Ovary (tissue), 9 donors: ENCODE results near the gene HSD3B7. TPM values are rescaled to one million over a fixed set of nuclear protein-coding genes. Genes with fewer than 3 reads are reported as not detected.

ENCODE experiments used
- DNase-seq, 5 donors: peaks; one replicate each; pipeline ENCODE4 v3.0.0-alpha.2; 2019 to 2020
- H3K27ac ChIP-seq, 2 donors: fragments of 200-600 bp; one replicate each; pipeline versions ENCODE4 v1.5.1 to v1.8.0; 2019 to 2022
- H3K27me3 ChIP-seq: fragments of 200-600 bp; one replicate; pipeline ENCODE4 v1.8.0; 2022
- H3K36me3 ChIP-seq: fragments of 200-600 bp; sonication (generic); one replicate; pipeline ENCODE4 v1.5.1; 2019
- H3K4me1 ChIP-seq: one replicate; pipeline ENCODE4 v1.8.1; 2013; ENCODE audit warnings: mild to moderate bottlenecking, moderate library complexity; ENCODE audit not compliant: insufficient read depth
- H3K4me3 ChIP-seq: fragments of 200-600 bp; sonication (generic); one replicate; pipeline ENCODE4 v1.5.1; 2017
- H3K9me3 ChIP-seq, 2 donors: fragments of 200-600 bp in 1 of 2; sonication (generic) in 1 of 2; one replicate each; pipeline versions ENCODE4 v1.5.1 to v1.8.1; 2013 to 2019; ENCODE audit warnings: mild to moderate bottlenecking in 1 of 2, moderate library complexity in 1 of 2
- CTCF ChIP-seq, 3 donors: fragments of 450-650 bp in 2 of 3; fragments of 200-600 bp in 1 of 3; IDR thresholded peaks; one replicate each; pipeline versions ENCODE4 v1.5.1 to v1.8.0; 2016 to 2022; ENCODE audit warnings: antibody characterized with exemption in 3 of 3, mild to moderate bottlenecking in 1 of 3
- EP300 ChIP-seq: sonication (generic); formaldehyde crosslinking; IDR thresholded peaks from one replicate; pipeline ENCODE4 v1.6.1; 2017; ENCODE audit warnings: antibody characterized with exemption
- POLR2A ChIP-seq: fragments of 450-650 bp; IDR thresholded peaks from one replicate; pipeline ENCODE4 v1.6.1; 2017; ENCODE audit warnings: antibody characterized with exemption, mild to moderate bottlenecking, moderate library complexity
- WGBS, 3 donors: extraction: QIAGEN DNeasy Blood & Tissue Kit in 1 of 3; methylation state at CpG; one replicate each; pipeline versions ENCODE4 v1.1.5 to v1.1.7; 2013 to 2017; 5-methylcytosine and 5-hydroxymethylcytosine counted together
- intact Hi-C, 4 donors: fragments of 100-400 bp; cut with DNase I; formaldehyde crosslinking; loops; one replicate each; pipeline versions ENCODE4 v1.11.0 to v1.15.1; 2022 to 2023
- polyA plus RNA-seq, 2 donors: library from polyadenylated mRNA; stranded (reverse); fragments of 200-250 nt in 1 of 2; fragments of 350-450 nt in 1 of 2; fragmentation: Illumina TruSeq in 1 of 2; extraction: RNeasy Lipid Tissue Mini Kit (QIAGEN cat#74804) in 1 of 2; gene quantifications; one replicate each; pipeline ENCODE4 v1.2.3, GENCODE V29; 2013 to 2014
- total RNA-seq, 7 donors: library from RNA; depleted of rRNA in 2 of 7; stranded (reverse); fragments of >200 nt in 2 of 7; fragmentation: NEBNext Ultra II Directional in 3 of 7; extraction: Animal tissue kit (Norgen Biotek cat#: 25700) in 3 of 7; gene quantifications; one replicate each; pipeline versions ENCODE4 v1.1.0 to v1.2.4, GENCODE V29; 2016 to 2023
- donor health status: DM: no; HTN: no; CAD: no; lungs with moderate emphysema.
- donor health status: DM: no; HTN: no; CAD: no.
- donor health status: Bipolar disorder and iron deficiency.
- donor health status: DM: yes; HTN: yes; CAD: no.
- donor health status: DM: no; HTN: no; CAD: no.
- donor health status: DM: yes; HTN: yes; CAD: no.

The HSD3B7 gene
- total and polyA plus RNA-seq, 9 donors = 3.9 to 24.5 (median 9.9) TPM

GRCh38 chr16:30989469-30990047 lies 4.6 kb downstream of the HSD3B7 start:
- TF ChIP-seq CTCF (IDR thresholded peaks at IDR 0.05) = no peak
- no peak for TF ChIP-seq EP300
- no peak for TF ChIP-seq POLR2A
- WGBS, 3 donors = 82 to 85% (median 85%) methylated on average over 23 of the region's 23 CpGs
- Histone ChIP-seq H3K27me3 (no peaks in the 10 kb centered on the region), H3K4me3 (no peak overlapping the region), H3K27ac (no peak overlapping the region), H3K9me3 (no peaks in the 10 kb centered on the region), H3K36me3 (no peaks in the 10 kb centered on the region), H3K4me1 (peaks cover 8% of the 10 kb centered on the region)
- intact Hi-C loops = loop anchor here (5.0 to 10.0 kb wide), 7 partner anchors 38 to 885 kb away; partner anchors contain the start of genes ZNF843 (in 4 of the 4), ZNF267 (in 2 of the 4), FUS (in 1 of the 4) and STX4 (in 1 of the 4)
- no peak for DNase-seq

GRCh38 chr16:30990105-30990504 lies 5.1 kb downstream of the HSD3B7 start:
- intact Hi-C loops = loop anchor here in 1 of 4 donors (5.0 to 10.0 kb wide), 2 partner anchors 37 to 195 kb away; partner anchors contain the start of gene FUS
- Histone ChIP-seq H3K4me3 (no peak overlapping the region), H3K9me3 (no peaks in the 10 kb centered on the region), H3K27ac (no peak overlapping the region), H3K27me3 (no peaks in the 10 kb centered on the region), H3K4me1 (peaks cover 8% of the 10 kb centered on the region), H3K36me3 (no peaks in the 10 kb centered on the region)
- no peak for DNase-seq
- TF ChIP-seq POLR2A (no peak), EP300 (no peak), CTCF (IDR thresholded peaks at IDR 0.05) (no peak)
- 63 to 77% (median 75%) methylated on average over 11 to 12 of the region's 12 CpGs for WGBS, 3 donors

- Histone ChIP-seq H3K4me1 (peaks cover 2% of the 10 kb centered on the region), H3K27ac (no peak overlapping the region), H3K27me3 (no peaks in the 10 kb centered on the region), H3K4me3 (no peak overlapping the region), H3K36me3 (no peaks in the 10 kb centered on the region), H3K9me3 (no peaks in the 10 kb centered on the region)
- no peak for TF ChIP-seq POLR2A
- no peak for TF ChIP-seq CTCF (IDR thresholded peaks at IDR 0.05)
- no peak for TF ChIP-seq EP300
- intact Hi-C loops = loop anchor here in 1 of 4 donors (5.0 to 10.0 kb wide), 2 partner anchors 36 to 194 kb away; partner anchors contain the start of gene FUS
- 71 to 82% (median 80%) methylated on average over 8 of the region's 8 CpGs for WGBS, 3 donors
- DNase-seq = no peak
Observed at GRCh38 chr16:30991052-30991451, 6.0 kb downstream of the HSD3B7 start.

- Histone ChIP-seq H3K27ac (no peak overlapping the region), H3K4me3 (no peak overlapping the region), H3K27me3 (no peaks in the 10 kb centered on the region), H3K36me3 (no peaks in the 10 kb centered on the region), H3K9me3 (no peaks in the 10 kb centered on the region), H3K4me1 (peaks cover 2% of the 10 kb centered on the region)
- intact Hi-C loops = loop anchor here in 1 of 4 donors (5.0 to 10.0 kb wide), 2 partner anchors 35 to 192 kb away; partner anchors contain the start of gene FUS
- WGBS, 3 donors = 79 to 85% (median 84%) methylated on average over 21 of the region's 21 CpGs
- no peak for TF ChIP-seq EP300
- no peak for TF ChIP-seq POLR2A
- no peak for TF ChIP-seq CTCF (IDR thresholded peaks at IDR 0.05)
- DNase-seq = no peak
Observed at GRCh38 chr16:30992276-30992780, 7.3 kb downstream of the HSD3B7 start.
